T-cell (primary cell): Measurements from ENCODE around the gene SAMD8. TPM values are rescaled to one million over a fixed set of nuclear protein-coding genes. Genes with fewer than 3 reads are reported as not detected.

ENCODE experiments used
- ATAC-seq, 4 experiments: fragments of 200-7000 bp in 3 of 4; fragments of 150-1000 bp in 1 of 4; cut with Tn5 transposase; replicated peaks in 1 of 4; 1 replicate in 3 of 4; 2 replicates in 1 of 4; pipeline ENCODE4 v1.10.0; 2021; ENCODE audit warnings: moderate library complexity in 3 of 4, mild to moderate bottlenecking in 2 of 4, moderate number of reproducible peaks in 1 of 4
- CTCF ChIA-PET, 2 donors: fragments of 300-600 bp; sonication (Branson Sonifier 250); formaldehyde crosslinking; loops; one replicate each; lab custom pipeline; 2022; ENCODE audit warnings: antibody characterized with exemption in 2 of 2; lab: Charles Lee
- POLR2A ChIA-PET, 2 donors: fragments of 300-600 bp; sonication (Branson Sonifier 250); formaldehyde crosslinking; loops; one replicate each; lab custom pipeline; 2022; ENCODE audit warnings: antibody characterized with exemption in 2 of 2; lab: Charles Lee
- DNase-seq, 35 experiments: peaks; one replicate each; pipeline versions ENCODE4 v3.0.0 to v3.0.0-alpha.2; 2013 to 2023
- H3K27ac ChIP-seq: one replicate; pipeline ENCODE4 v1.5.1; 2013; ENCODE audit warnings: low read length
- H3K27me3 ChIP-seq, 2 experiments: replicated peaks in 1 of 2; 1 replicate in 1 of 2; 2 replicates in 1 of 2; pipeline versions ENCODE4 v1.6.1 to v1.7.0; 2013; ENCODE audit warnings: low read length in 1 of 2, mixed read lengths in 1 of 2; ENCODE audit not compliant: control insufficient read depth in 2 of 2, insufficient read depth in 2 of 2; ENCODE audit errors: extremely low read depth in 1 of 2
- H3K36me3 ChIP-seq, 2 donors: 1 replicate in 1 of 2; 2 replicates in 1 of 2; pipeline versions ENCODE4 v1.6.1 to v1.7.0; 2013; ENCODE audit warnings: low read length in 1 of 2; ENCODE audit not compliant: control insufficient read depth in 2 of 2, insufficient read depth in 1 of 2; ENCODE audit errors: extremely low read depth in 1 of 2
- H3K4me1 ChIP-seq, 2 experiments: 1 replicate in 1 of 2; 2 replicates in 1 of 2; pipeline versions ENCODE4 v1.6.1 to v1.7.0; 2013; ENCODE audit warnings: low read length in 2 of 2, mixed read lengths in 1 of 2; ENCODE audit not compliant: insufficient read depth in 2 of 2, control insufficient read depth in 1 of 2; ENCODE audit errors: extremely low read depth in 1 of 2
- H3K4me3 ChIP-seq, 2 donors: 1 replicate in 1 of 2; 2 replicates in 1 of 2; pipeline versions ENCODE4 v1.5.1 to v1.7.0; 2013; ENCODE audit warnings: mild to moderate bottlenecking in 2 of 2, low read length in 1 of 2, moderate library complexity in 1 of 2; ENCODE audit not compliant: control insufficient read depth in 1 of 2; ENCODE audit errors: extremely low read depth in 1 of 2
- H3K9me3 ChIP-seq: 2 replicates; pipeline ENCODE4 v1.7.0; 2013
- H3K27ac Mint-ChIP-seq, 2 donors: one replicate each; pipeline ENCODE4 v1.8.0; 2020 to 2021; ENCODE audit warnings: mild to moderate bottlenecking in 2 of 2, mixed read lengths in 2 of 2
- H3K27me3 Mint-ChIP-seq, 2 donors: one replicate each; pipeline ENCODE4 v1.8.0; 2021 to 2022; ENCODE audit warnings: mixed read lengths in 2 of 2
- H3K36me3 Mint-ChIP-seq: one replicate; pipeline ENCODE4 v1.8.0; 2021; ENCODE audit warnings: mixed read lengths
- H3K4me1 Mint-ChIP-seq, 3 donors: one replicate each; pipeline ENCODE4 v1.8.0; 2020 to 2022; ENCODE audit warnings: mixed read lengths in 3 of 3, mild to moderate bottlenecking in 1 of 3
- H3K4me3 Mint-ChIP-seq, 3 donors: one replicate each; pipeline ENCODE4 v1.8.0; 2020 to 2022; ENCODE audit warnings: mild to moderate bottlenecking in 3 of 3, mixed read lengths in 3 of 3, moderate library complexity in 3 of 3
- H3K9me3 Mint-ChIP-seq, 3 donors: one replicate each; pipeline ENCODE4 v1.8.0; 2020 to 2022; ENCODE audit warnings: mixed read lengths in 3 of 3
- WGBS: methylation state at CpG from one replicate; pipeline ENCODE4 v1.1.5; 2013; ENCODE audit warnings: missing lambda C conversion rate; ENCODE audit not compliant: insufficient coverage; 5-methylcytosine and 5-hydroxymethylcytosine counted together
- total RNA-seq, 35 experiments: library from RNA in 6 of 35; stranded (reverse) in 6 of 35; fragments of 120-200 nt in 1 of 35; gene quantifications; one replicate each; pipeline versions ENCODE4 v1.2.1 to v1.2.4 and lab custom pipeline; 2013 to 2026

The SAMD8 gene
- total RNA-seq, 5 donors from 2014 or later (not counting 1 experiment from before 2014, with no cell fraction given): 15.6 to 28.1 (median 16.1) TPM

DNA sequence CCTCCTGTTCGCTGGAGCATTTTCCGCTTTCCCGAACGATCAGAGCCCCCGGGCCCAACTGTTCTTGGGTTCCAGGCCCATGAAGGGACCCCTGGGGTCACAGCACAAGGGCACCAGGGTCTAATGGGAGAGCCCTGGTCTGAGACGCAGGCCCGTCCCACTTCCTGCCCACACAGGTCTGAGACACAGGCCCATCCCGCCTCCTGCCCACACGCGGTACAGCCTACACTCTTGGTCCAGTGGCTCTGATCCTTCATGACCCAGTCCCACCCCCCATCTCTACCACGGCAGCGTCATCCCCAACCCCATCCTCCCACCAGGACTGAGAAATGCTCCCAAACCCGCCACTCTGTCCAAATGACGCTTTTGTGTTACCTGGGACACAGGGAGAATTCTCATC lies 38.7 kb upstream of the SAMD8 start:
- POLR2A ChIA-PET: no interaction called here
- no peaks in the 10 kb centered on the region for H3K9me3 ChIP-seq
- Mint-ChIP-seq H3K9me3 (no peaks in the 10 kb centered on the region), H3K36me3 (no peaks in the 10 kb centered on the region), H3K4me3 (no peak overlapping the region), H3K4me1 (peaks cover 0 to 8% (median 8%) of the 10 kb centered on the region in 3 donors), H3K27ac (no peak overlapping the region), H3K27me3 (no peaks in the 10 kb centered on the region)
- DNase-seq: no peak
- WGBS: 66% methylated on average over 11 of the region's 14 CpGs
- peaks cover 0 to 3% of the 10 kb centered on the region in 2 experiments for H3K4me1 ChIP-seq
- no peak for ATAC-seq
- no peak overlapping the region for H3K4me3 ChIP-seq
- H3K36me3 ChIP-seq: no peaks in the 10 kb centered on the region
- CTCF ChIA-PET: no interaction called here
- H3K27ac ChIP-seq: no peak overlapping the region
- peaks cover 0 to 6% of the 10 kb centered on the region in 2 experiments for H3K27me3 ChIP-seq

GRCh38 chr10:75073442-75073841 lies 38.0 kb upstream of the SAMD8 start:
- no peak overlapping the region for H3K4me3 Mint-ChIP-seq
- H3K36me3 Mint-ChIP-seq: no peaks in the 10 kb centered on the region
- peaks cover 0 to 6% of the 10 kb centered on the region in 2 experiments for H3K27me3 ChIP-seq
- H3K4me3 ChIP-seq: no peak overlapping the region
- peaks cover 0 to 8% (median 8%) of the 10 kb centered on the region in 3 donors for H3K4me1 Mint-ChIP-seq
- over 99% methylated on average over 16 of the region's 17 CpGs for WGBS
- H3K27me3 Mint-ChIP-seq: no peaks in the 10 kb centered on the region
- H3K36me3 ChIP-seq: no peaks in the 10 kb centered on the region
- H3K27ac ChIP-seq: no peak overlapping the region
- no peaks in the 10 kb centered on the region for H3K9me3 Mint-ChIP-seq
- H3K27ac Mint-ChIP-seq: no peak overlapping the region
- CTCF ChIA-PET: no interaction called here
- DNase-seq (no peak), ATAC-seq (no peak)
- no peaks in the 10 kb centered on the region for H3K9me3 ChIP-seq
- peaks cover 0 to 3% of the 10 kb centered on the region in 2 experiments for H3K4me1 ChIP-seq
- POLR2A ChIA-PET: no interaction called here

DNA sequence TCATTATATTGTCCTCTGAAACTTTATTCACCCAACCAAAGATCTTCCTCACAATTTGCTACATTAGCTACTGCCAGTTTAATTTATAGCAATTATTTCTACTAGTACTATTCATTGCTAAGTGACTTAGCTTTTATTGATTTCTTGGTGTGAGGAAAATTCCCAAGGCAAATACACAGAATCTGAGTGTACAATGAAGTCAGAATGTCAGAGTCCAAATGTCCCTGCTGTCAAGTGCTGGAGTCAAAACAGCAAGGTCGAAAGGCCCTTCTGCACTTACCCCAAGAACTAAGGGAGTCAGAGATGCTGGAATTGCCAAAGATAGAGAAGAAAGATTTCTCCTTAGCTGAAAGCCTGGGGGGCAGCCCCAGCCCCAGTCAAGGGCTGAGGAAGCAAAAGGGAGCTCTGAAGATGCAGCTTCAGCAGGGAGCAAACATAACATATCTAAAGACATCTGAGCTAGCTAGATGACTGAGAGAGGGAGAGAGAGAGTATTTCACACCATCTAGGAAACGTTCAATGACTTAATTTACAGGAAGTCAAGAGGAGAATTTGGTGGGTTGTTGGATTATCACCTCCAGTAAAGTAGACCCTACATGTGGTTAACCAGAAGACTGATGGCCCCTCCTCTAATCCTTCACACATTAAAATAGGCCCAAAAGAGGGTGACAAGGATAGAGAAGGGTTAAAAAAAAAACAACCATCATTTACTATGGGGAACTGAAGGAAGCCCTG lies 36.6 kb upstream of the SAMD8 start:
- no CpG with 5 or more reads among the region's 2 CpGs for WGBS

DNA sequence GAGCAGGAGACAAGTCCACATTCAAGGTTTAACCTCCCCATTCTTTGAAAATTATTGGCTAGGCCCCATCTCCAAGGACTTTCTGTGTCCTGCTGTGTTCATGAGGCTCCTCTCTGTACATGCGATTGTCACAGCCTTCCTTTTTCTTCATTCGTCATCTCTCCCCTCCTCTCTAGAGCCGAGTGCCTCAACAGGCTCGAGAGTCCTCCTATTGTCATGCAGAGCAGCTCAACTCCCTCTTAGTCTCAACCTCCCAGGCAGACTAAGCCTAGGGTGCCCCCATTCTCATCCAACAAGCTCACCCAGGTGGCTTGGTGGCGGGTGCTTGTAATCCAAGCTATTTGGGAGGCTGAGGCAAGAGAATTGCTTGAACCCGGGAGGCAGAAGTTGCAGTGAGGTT lies 35.1 kb upstream of the SAMD8 start:
- POLR2A ChIA-PET: interaction anchor here in 1 of 2 donors (0.7 kb wide), 1 partner anchor 138 kb away, joined by 4 read pairs; no protein-coding TSS in a partner anchor
- H3K36me3 ChIP-seq: no peaks in the 10 kb centered on the region

More for the DNA sequence above, 36.6 kb upstream of the SAMD8 start:
- H3K9me3 Mint-ChIP-seq: no peaks in the 10 kb centered on the region
- peaks cover 0 to 3% of the 10 kb centered on the region in 2 experiments for H3K27me3 ChIP-seq
- POLR2A ChIA-PET: interaction anchor here in 1 of 2 donors (0.7 kb wide), 1 partner anchor 1008 kb away, joined by 3 read pairs; no protein-coding TSS in a partner anchor
- H3K9me3 ChIP-seq: no peaks in the 10 kb centered on the region
- H3K27me3 Mint-ChIP-seq: no peaks in the 10 kb centered on the region
- peaks cover 0 to 8% (median 8%) of the 10 kb centered on the region in 3 donors for H3K4me1 Mint-ChIP-seq
- H3K4me1 ChIP-seq: peaks cover 0 to 3% of the 10 kb centered on the region in 2 experiments
- H3K27ac Mint-ChIP-seq: no peak overlapping the region
- H3K27ac ChIP-seq: no peak overlapping the region
- DNase-seq (no peak), ATAC-seq (no peak)
- no peak overlapping the region for H3K4me3 ChIP-seq
- H3K36me3 ChIP-seq: no peaks in the 10 kb centered on the region
- no peaks in the 10 kb centered on the region for H3K36me3 Mint-ChIP-seq
- CTCF ChIA-PET: interaction anchor here in 1 of 2 donors (0.7 kb wide), 1 partner anchor 15 kb away, joined by 3 read pairs; no protein-coding TSS in a partner anchor
- H3K4me3 Mint-ChIP-seq: no peak overlapping the region

GRCh38 chr10:75079436-75080083 lies 31.9 kb upstream of the SAMD8 start:
- Mint-ChIP-seq H3K4me3 (no peak overlapping the region), H3K27me3 (no peaks in the 10 kb centered on the region), H3K4me1 (peaks cover 0 to 6% (median 5%) of the 10 kb centered on the region in 3 donors), H3K36me3 (peaks cover 5% of the 10 kb centered on the region), H3K9me3 (peaks cover 7 to 9% (median 8%) of the 10 kb centered on the region in 3 donors), H3K27ac (no peak overlapping the region)
- Histone ChIP-seq H3K4me3 (no peak overlapping the region), H3K27me3 (no peaks in the 10 kb centered on the region), H3K4me1 (peaks cover 0 to 3% of the 10 kb centered on the region in 2 experiments), H3K9me3 (no peaks in the 10 kb centered on the region), H3K36me3 (no peaks in the 10 kb centered on the region), H3K27ac (no peak overlapping the region)
- 94% methylated on average over 5 of the region's 9 CpGs for WGBS
- ChIA-PET POLR2A (no interaction called here), CTCF (no interaction called here)
- DNase-seq: no peak
- no peak for ATAC-seq

More for the DNA sequence above, 35.1 kb upstream of the SAMD8 start:
- H3K27me3 Mint-ChIP-seq: no peaks in the 10 kb centered on the region
- H3K4me3 ChIP-seq: no peak overlapping the region
- no peak overlapping the region for H3K27ac Mint-ChIP-seq
- H3K4me1 ChIP-seq: peaks cover 0 to 3% of the 10 kb centered on the region in 2 experiments
- peaks cover 0 to 8% (median 8%) of the 10 kb centered on the region in 3 donors for H3K4me1 Mint-ChIP-seq
- peaks cover 0 to 1% of the 10 kb centered on the region in 2 experiments for H3K27me3 ChIP-seq
- no peak overlapping the region for H3K27ac ChIP-seq
- H3K36me3 Mint-ChIP-seq: peaks cover 3% of the 10 kb centered on the region
- 93% methylated on average over 3 of the region's 6 CpGs for WGBS
- ATAC-seq (no peak), DNase-seq (no peak)
- H3K9me3 Mint-ChIP-seq: peaks cover 3 to 5% (median 4%) of the 10 kb centered on the region in 3 donors
- H3K4me3 Mint-ChIP-seq: no peak overlapping the region
- CTCF ChIA-PET: no interaction called here
- H3K9me3 ChIP-seq: no peaks in the 10 kb centered on the region

GRCh38 chr10:75080554-75080953 lies 30.9 kb upstream of the SAMD8 start:
- H3K27me3 Mint-ChIP-seq: no peaks in the 10 kb centered on the region
- ATAC-seq: no peak
- POLR2A ChIA-PET: no interaction called here
- Histone ChIP-seq H3K4me1 (no peaks in the 10 kb centered on the region), H3K27ac (no peak overlapping the region), H3K36me3 (no peaks in the 10 kb centered on the region), H3K27me3 (no peaks in the 10 kb centered on the region), H3K4me3 (no peak overlapping the region), H3K9me3 (no peaks in the 10 kb centered on the region)
- CTCF ChIA-PET: no interaction called here
- no peak for DNase-seq
- WGBS: 99% methylated on average over 4 of the region's 4 CpGs
- H3K9me3 Mint-ChIP-seq: peaks cover 7 to 9% (median 8%) of the 10 kb centered on the region in 3 donors
- peaks cover 5% of the 10 kb centered on the region for H3K36me3 Mint-ChIP-seq
- H3K4me1 Mint-ChIP-seq: no peaks in the 10 kb centered on the region
- H3K4me3 Mint-ChIP-seq: no peak overlapping the region
- H3K27ac Mint-ChIP-seq: no peak overlapping the region
